CD4-positive, alpha-beta memory T cell (primary cell): Measurements from ENCODE around the gene CTNS. TPM values are rescaled to one million over a fixed set of nuclear protein-coding genes. Genes with fewer than 3 reads are reported as not detected.
"Not testable (repeated sequence)": the region's sequence is repeated elsewhere in the genome, so short reads cannot be mapped to it uniquely, and the experiment has no call there.

Source experiments
- CTCF ChIA-PET: fragments of 350-600 bp; sonication (Branson Sonifier 250); formaldehyde crosslinking; loops from one replicate; lab custom pipeline; 2021; ENCODE audit warnings: inconsistent platforms; ENCODE audit not compliant: partially characterized antibody; lab: Charles Lee
- POLR2A ChIA-PET: fragments of 350-600 bp; sonication (Branson Sonifier 250); formaldehyde crosslinking; loops from one replicate; lab custom pipeline; 2021; ENCODE audit not compliant: partially characterized antibody; lab: Charles Lee
- DNase-seq, 5 donors: peaks; one replicate each; pipeline versions ENCODE4 v3.0.0 to v3.0.0-alpha.2; 2020 to 2022; ENCODE audit warnings: mixed read lengths in 1 of 5
- H3K27ac ChIP-seq: one replicate; pipeline ENCODE4 v1.7.0; 2013; ENCODE audit warnings: low read depth, low read length
- H3K27me3 ChIP-seq: 2 replicates; pipeline ENCODE4 v1.7.0; 2013; ENCODE audit warnings: mild to moderate bottlenecking, low read length, moderate library complexity; ENCODE audit not compliant: insufficient read depth
- H3K36me3 ChIP-seq: 2 replicates; pipeline ENCODE4 v1.7.0; 2013; ENCODE audit warnings: mild to moderate bottlenecking, low read length, moderate library complexity; ENCODE audit not compliant: insufficient read depth
- H3K4me1 ChIP-seq: 2 replicates; pipeline ENCODE4 v1.7.0; 2013; ENCODE audit warnings: mild to moderate bottlenecking, low read length, moderate library complexity; ENCODE audit not compliant: insufficient read depth
- H3K4me3 ChIP-seq, 2 donors: one replicate each; pipeline ENCODE4 v1.7.0; 2013; ENCODE audit warnings: low read length in 2 of 2, mild to moderate bottlenecking in 1 of 2
- H3K9me3 ChIP-seq, 2 donors: one replicate each; pipeline ENCODE4 v1.7.0; 2013; ENCODE audit warnings: low read length in 2 of 2, control low read depth in 1 of 2; ENCODE audit not compliant: control insufficient read depth in 1 of 2
- H3K27ac Mint-ChIP-seq, 7 donors: one replicate each; pipeline ENCODE4 v1.8.0; 2020 to 2021; ENCODE audit warnings: mixed read lengths in 7 of 7, mild to moderate bottlenecking in 6 of 7, inconsistent platforms in 3 of 7, moderate library complexity in 3 of 7
- H3K27me3 Mint-ChIP-seq, 2 donors: one replicate each; pipeline ENCODE4 v1.8.0; 2020 to 2021; ENCODE audit warnings: mixed read lengths in 2 of 2
- H3K36me3 Mint-ChIP-seq, 2 donors: one replicate each; pipeline ENCODE4 v1.8.0; 2020 to 2021; ENCODE audit warnings: mixed read lengths in 2 of 2, inconsistent platforms in 1 of 2, mild to moderate bottlenecking in 1 of 2
- H3K4me1 Mint-ChIP-seq, 4 donors: one replicate each; pipeline ENCODE4 v1.8.0; 2020 to 2021; ENCODE audit warnings: mixed read lengths in 4 of 4, mild to moderate bottlenecking in 1 of 4
- H3K4me3 Mint-ChIP-seq, 8 donors: one replicate each; pipeline ENCODE4 v1.8.0; 2020 to 2021; ENCODE audit warnings: mixed read lengths in 8 of 8, mild to moderate bottlenecking in 7 of 8, moderate library complexity in 6 of 8, inconsistent platforms in 3 of 8
- H3K9me3 Mint-ChIP-seq, 8 donors: one replicate each; pipeline ENCODE4 v1.8.0; 2020 to 2021; ENCODE audit warnings: mixed read lengths in 8 of 8, mild to moderate bottlenecking in 5 of 8, inconsistent platforms in 3 of 8, moderate library complexity in 1 of 8
- intact Hi-C: fragments of 100-400 bp; cut with micrococcal nuclease; formaldehyde crosslinking; loops from one replicate; pipeline ENCODE4 v1.15.1; 2023
- polyA plus RNA-seq, 2 donors: library from polyadenylated mRNA; unstranded; fragments of 300-500 nt; fragmentation: Illumina TruSeq; gene quantifications; one replicate each; pipeline ENCODE4 v1.2.3, GENCODE V29; 2021
- total RNA-seq, 2 experiments: library from RNA; stranded (reverse); gene quantifications; one replicate each; pipeline ENCODE4 v1.2.3, GENCODE V29; 2021

Gene CTNS
- total and polyA plus RNA-seq, 4 experiments from 2014 or later = 7.7 to 12.0 (median 9.8) TPM

GRCh38 chr17:3695723-3696411, 59.3 kb downstream of the CTNS start, which contains the start of gene P2RX5:
Gene P2RX5 (minus strand): TSS chr17:3696155. CDS start chr17:3696005, 150 bp downstream.
- Histone ChIP-seq H3K36me3 (no peaks in the 10 kb centered on the region), H3K4me1 (peaks cover 20% of the 10 kb centered on the region), H3K4me3 (peak within 1 kb of the TSS; percentile 42 to 74), H3K27ac (peak within 1 kb of the TSS; percentile 48), H3K9me3 (no peaks in the 10 kb centered on the region), H3K27me3 (no peaks in the 10 kb centered on the region)
- peak within 1 kb of the TSS; percentile 94 to 98 (median 96) for H3K4me3 Mint-ChIP-seq
- no peaks in the 10 kb centered on the region for H3K27me3 Mint-ChIP-seq
- intact Hi-C loops = loop anchor here (1.0 kb wide), 2 partner anchors 15 to 27 kb away; partner anchors contain the start of gene HASPIN
- CTCF ChIA-PET = interaction anchor here (0.8 to 2.6 kb wide), 8 partner anchors 12 to 45 kb away, joined by 3 to 15 read pairs (median 4); partner anchors contain the start of gene HASPIN
- POLR2A ChIA-PET = interaction anchor here (0.6 to 2.4 kb wide), 12 partner anchors 11 to 1889 kb away, joined by 3 to 34 read pairs (median 3); partner anchors contain the start of genes EMC6, HASPIN and TAX1BP3
- peaks cover 8 to 36% (median 20%) of the 10 kb centered on the region in 4 donors for H3K4me1 Mint-ChIP-seq
- peak within 1 kb of the TSS; percentile 35 to 95 (median 87) for H3K27ac Mint-ChIP-seq
- peak; percentile 32 to 44 (median 37) for DNase-seq
- no peaks in the 10 kb centered on the region for H3K9me3 Mint-ChIP-seq
- peaks cover 5 to 8% of the 10 kb centered on the region in 2 donors for H3K36me3 Mint-ChIP-seq

DNA sequence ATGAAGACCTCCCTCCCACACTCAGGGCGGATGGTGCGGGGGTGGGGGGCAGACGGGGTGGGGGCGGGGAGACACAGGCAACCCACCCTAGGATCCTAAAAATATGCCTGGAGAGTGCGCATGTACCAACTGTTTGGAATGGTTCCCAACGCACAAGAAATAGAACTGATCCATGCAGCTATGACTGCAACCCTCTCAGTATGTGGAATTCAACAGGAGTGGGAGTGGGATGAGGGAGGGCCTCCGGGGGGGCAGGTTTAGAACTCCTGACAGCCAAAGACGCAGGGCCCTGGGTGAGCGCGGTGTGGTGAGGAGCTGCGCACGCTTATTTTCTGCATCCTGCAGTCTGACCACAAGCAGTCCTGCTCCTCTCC, 60.5 kb downstream of the CTNS start:
- Mint-ChIP-seq H3K27me3 (no peaks in the 10 kb centered on the region), H3K27ac (peak overlapping the region in 2 of 7 donors; percentile 12 to 43), H3K36me3 (peaks cover 0 to 3% of the 10 kb centered on the region in 2 donors), H3K9me3 (no peaks in the 10 kb centered on the region), H3K4me1 (peaks cover 8 to 31% (median 20%) of the 10 kb centered on the region in 4 donors), H3K4me3 (peak overlapping the region in 3 of 8 donors; percentile 22 to 54 (median 52))
- Histone ChIP-seq H3K4me3 (no peak overlapping the region), H3K27me3 (no peaks in the 10 kb centered on the region), H3K36me3 (no peaks in the 10 kb centered on the region), H3K9me3 (no peaks in the 10 kb centered on the region), H3K27ac (no peak overlapping the region), H3K4me1 (peaks cover 20% of the 10 kb centered on the region)
- intact Hi-C loops = no loop called here
- DNase-seq = no peak
- CTCF ChIA-PET = interaction anchor here (1.0 to 2.6 kb wide), 3 partner anchors 12 to 41 kb away, joined by 3 to 15 read pairs (median 11); no protein-coding TSS in a partner anchor
- POLR2A ChIA-PET = interaction anchor here (1.6 kb wide), 1 partner anchor 1888 kb away, joined by 3 read pairs; no protein-coding TSS in a partner anchor

GRCh38 chr17:3698139-3698538, 61.6 kb downstream of the CTNS start:
- ChIA-PET POLR2A (no interaction called here), CTCF (no interaction called here)

GRCh38 chr17:3699951-3700350, 63.4 kb downstream of the CTNS start:
- intact Hi-C loops = no loop called here
- no peaks in the 10 kb centered on the region for H3K27me3 ChIP-seq
- no peak overlapping the region for H3K4me3 ChIP-seq
- peaks cover 0 to 2% (median 0%) of the 10 kb centered on the region in 8 donors for H3K9me3 Mint-ChIP-seq
- CTCF ChIA-PET = no interaction called here
- H3K9me3 ChIP-seq = no peaks in the 10 kb centered on the region
- DNase-seq = no peak
- no peaks in the 10 kb centered on the region for H3K36me3 ChIP-seq
- H3K36me3 Mint-ChIP-seq = no peaks in the 10 kb centered on the region
- POLR2A ChIA-PET = interaction anchor here (0.7 kb wide), 1 partner anchor 260 kb away, joined by 3 read pairs; no protein-coding TSS in a partner anchor
- no peak overlapping the region for H3K4me3 Mint-ChIP-seq
- H3K27ac ChIP-seq = no peak overlapping the region
- H3K4me1 ChIP-seq = peaks cover 7% of the 10 kb centered on the region
- H3K4me1 Mint-ChIP-seq = peaks cover 3 to 9% (median 5%) of the 10 kb centered on the region in 4 donors
- no peaks in the 10 kb centered on the region for H3K27me3 Mint-ChIP-seq
- H3K27ac Mint-ChIP-seq = no peak overlapping the region

More at GRCh38 chr17:3698139-3698538, 61.6 kb downstream of the CTNS start:
- peaks cover 0 to 3% of the 10 kb centered on the region in 2 donors for H3K36me3 Mint-ChIP-seq
- Histone ChIP-seq H3K27ac (no peak overlapping the region), H3K9me3 (no peaks in the 10 kb centered on the region), H3K36me3 (no peaks in the 10 kb centered on the region), H3K27me3 (no peaks in the 10 kb centered on the region), H3K4me1 (peaks cover 20% of the 10 kb centered on the region), H3K4me3 (no peak overlapping the region)
- H3K4me3 Mint-ChIP-seq = peak overlapping the region in 2 of 8 donors; percentile 22 to 52
- intact Hi-C loops = no loop called here
- no peaks in the 10 kb centered on the region for H3K27me3 Mint-ChIP-seq
- H3K9me3 Mint-ChIP-seq = peaks cover 0 to 2% (median 0%) of the 10 kb centered on the region in 8 donors
- H3K27ac Mint-ChIP-seq = peak overlapping the region in 2 of 7 donors; percentile 4 to 77
- peaks cover 8 to 24% (median 18%) of the 10 kb centered on the region in 4 donors for H3K4me1 Mint-ChIP-seq
- no peak for DNase-seq

DNA sequence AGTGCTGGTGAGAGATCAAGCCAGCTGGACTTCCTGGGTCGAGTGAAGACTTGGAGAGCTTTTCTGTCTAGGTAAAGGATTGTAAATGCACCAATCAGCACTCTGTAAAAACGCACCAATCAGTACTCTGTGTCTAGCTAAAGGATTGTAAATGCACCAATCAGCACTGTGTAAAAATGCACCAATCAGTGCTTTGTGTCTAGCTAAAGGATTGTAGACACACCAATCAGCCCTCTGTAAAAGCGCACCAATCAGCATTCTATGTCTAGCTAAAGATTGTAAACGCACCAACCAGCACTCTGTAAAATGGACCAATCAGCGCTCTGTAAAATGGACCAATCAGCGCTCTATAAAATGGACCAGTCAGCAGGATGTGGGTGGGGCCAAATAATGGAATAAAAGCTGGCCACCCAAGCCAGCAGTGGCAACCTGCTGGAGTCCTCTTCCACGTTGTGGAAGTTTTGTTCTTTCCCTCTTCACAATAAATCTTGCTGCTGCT, 65.5 kb downstream of the CTNS start:
- intact Hi-C loops, H3K36me3 ChIP-seq, H3K9me3 ChIP-seq, H3K27ac Mint-ChIP-seq, H3K27me3 ChIP-seq, H3K27ac ChIP-seq, H3K36me3 Mint-ChIP-seq, POLR2A ChIA-PET, H3K27me3 Mint-ChIP-seq, H3K4me3 Mint-ChIP-seq, H3K4me1 Mint-ChIP-seq, H3K4me3 ChIP-seq, H3K4me1 ChIP-seq, H3K9me3 Mint-ChIP-seq, DNase-seq: not testable (repeated sequence)
- CTCF ChIA-PET = interaction anchor here (0.9 kb wide), 1 partner anchor 36 kb away, joined by 6 read pairs; no protein-coding TSS in a partner anchor

GRCh38 chr17:3704931-3705717, 68.6 kb downstream of the CTNS start:
- Mint-ChIP-seq H3K4me3 (no peak overlapping the region), H3K27ac (peak overlapping the region in 1 of 7 donors; percentile 17), H3K4me1 (peaks cover 7 to 13% (median 8%) of the 10 kb centered on the region in 4 donors), H3K36me3 (no peaks in the 10 kb centered on the region), H3K27me3 (no peaks in the 10 kb centered on the region), H3K9me3 (peaks cover 0 to 2% (median 0%) of the 10 kb centered on the region in 8 donors)
- CTCF ChIA-PET = interaction anchor here (0.6 kb wide), 1 partner anchor 22 kb away, joined by 3 read pairs; no protein-coding TSS in a partner anchor
- intact Hi-C loops = no loop called here
- no peak for DNase-seq
- H3K4me3 ChIP-seq = no peak overlapping the region
- POLR2A ChIA-PET = no interaction called here
- H3K4me1 ChIP-seq = no peaks in the 10 kb centered on the region
- H3K36me3 ChIP-seq = no peaks in the 10 kb centered on the region
- no peak overlapping the region for H3K27ac ChIP-seq
- H3K27me3 ChIP-seq = no peaks in the 10 kb centered on the region
- H3K9me3 ChIP-seq = no peaks in the 10 kb centered on the region
